ENCODE measurements around the gene CROCC2. TPM values are rescaled to one million over a fixed set of nuclear protein-coding genes. Genes with fewer than 3 reads are reported as not detected.

CROCC2 gene
- total RNA-seq, 1 experiment from 2014 or later: not detected

GRCh38 chr2:240932724-240933047, 26.6 kb downstream of the CROCC2 start:
- RAD21 ChIA-PET (ENCODE audit: low non-redundant PET in 1 of 2, low total read pairs in 2 of 2, uncharacterized antibody in 2 of 2, unreplicated experiment in 2 of 2): no interaction called here
- intact Hi-C loops (cut with micrococcal nuclease): no loop called here

DNA sequence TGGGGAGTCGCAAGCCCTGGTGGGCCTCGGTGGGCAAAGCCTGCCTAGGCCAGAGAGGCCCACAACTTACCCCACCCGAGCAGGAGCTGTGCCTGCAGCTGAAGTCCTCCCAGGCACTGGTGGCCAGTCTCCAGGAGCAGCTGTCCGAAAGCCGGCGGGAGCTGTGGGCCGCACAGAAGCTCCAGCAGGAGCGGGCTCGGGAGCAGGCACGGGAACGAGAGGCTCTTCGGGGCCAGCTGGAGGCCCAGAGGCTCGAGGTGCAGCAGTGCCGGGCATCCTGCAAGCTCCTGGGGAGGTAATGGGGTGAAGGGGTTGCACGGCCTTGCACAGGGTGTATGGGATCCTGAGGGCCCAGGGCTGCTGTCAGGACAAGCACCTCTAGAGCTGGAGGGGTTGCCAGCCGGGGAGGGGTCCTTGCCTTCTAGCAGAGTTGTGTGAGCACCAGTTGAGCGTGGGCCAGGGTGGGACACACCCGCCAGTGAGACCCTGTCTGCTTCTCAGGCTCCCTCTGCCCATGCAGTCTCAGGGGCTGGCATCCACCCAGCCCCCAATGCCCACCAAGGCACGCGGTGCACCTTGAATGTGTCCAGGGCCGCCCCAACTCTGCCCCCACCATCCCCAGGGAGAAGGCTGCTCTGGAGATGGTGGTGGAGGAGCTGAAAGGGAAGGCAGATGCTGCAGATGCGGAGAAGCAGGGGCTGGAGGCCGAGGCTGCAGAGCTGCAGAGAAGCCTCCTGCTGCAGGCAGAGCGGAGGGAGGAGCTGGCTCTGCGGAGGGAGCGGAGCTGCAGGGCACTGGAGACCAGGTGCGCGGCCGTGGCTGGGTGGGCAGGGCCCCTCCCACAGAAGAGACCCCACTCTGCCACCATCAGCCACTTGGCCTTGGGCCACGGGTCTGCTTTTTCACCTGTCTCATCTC, 27.2 kb downstream of the CROCC2 start:
- Histone ChIP-seq H3K79me2 (ENCODE audit: insufficient read depth, low read length) (no peaks in the 10 kb centered on the region), H3K9ac (ENCODE audit: low read length) (no peak overlapping the region), H3K36me3 (ENCODE audit: control insufficient read depth in 1 of 2, insufficient read depth in 2 of 2, low read length in 2 of 2) (no peaks in the 10 kb centered on the region), H2AFZ (ENCODE audit: low read depth, low read length, poor library complexity, severe bottlenecking) (no peak overlapping the region), H3K4me3 (replicated peaks in 1 of 2; ENCODE audit: low read depth in 1 of 2, low read length in 2 of 2) (no peak overlapping the region), H3K27me3 (ENCODE audit: insufficient read depth, low read length) (no peaks in the 10 kb centered on the region), H4K20me1 (ENCODE audit: insufficient read depth) (no peaks in the 10 kb centered on the region), H3K4me1 (ENCODE audit: control insufficient read depth in 1 of 2, insufficient read depth in 2 of 2, low read length in 2 of 2) (no peaks in the 10 kb centered on the region), H3K4me2 (ENCODE audit: low read length) (no peak overlapping the region), H3K9me3 (ENCODE audit: control insufficient read depth in 1 of 2, insufficient read depth in 1 of 2, low read depth in 1 of 2, low read length in 2 of 2) (peaks cover 0 to 8% of the 10 kb centered on the region in 2 experiments; a peak in 1 of 4 replicates), H3K9me2 (ENCODE audit: insufficient read depth) (no peaks in the 10 kb centered on the region), H3K27ac (ENCODE audit: low read depth, low read length) (no peak overlapping the region)
- RAD21 ChIA-PET (ENCODE audit: low non-redundant PET in 1 of 2, low total read pairs in 2 of 2, uncharacterized antibody in 2 of 2, unreplicated experiment in 2 of 2): no interaction called here
- ATAC-seq (no peak), DNase-seq (ENCODE audit: low read depth, low spot score) (no peak)
- BruUV-seq (replicated peaks): no TSS peak
- intact Hi-C loops (cut with micrococcal nuclease): no loop called here
- no peak for TF ChIP-seq ZNF274 (IDR thresholded peaks at IDR 0.05; ENCODE audit: low read depth, low read length)
- TF ChIP-seq, protein P1, sequence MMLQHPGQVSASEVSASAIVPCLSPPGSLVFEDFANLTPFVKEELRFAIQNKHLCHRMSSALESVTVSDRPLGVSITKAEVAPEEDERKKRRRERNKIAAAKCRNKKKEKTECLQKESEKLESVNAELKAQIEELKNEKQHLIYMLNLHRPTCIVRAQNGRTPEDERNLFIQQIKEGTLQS (IDR thresholded peaks at IDR 0.05): no peak
- TF ChIP-seq MAX (IDR thresholded peaks at IDR 0.05): no peak
- TF ChIP-seq CBX3 (IDR thresholded peaks at IDR 0.05; ENCODE audit: low read depth): no peak
- CTCF ChIA-PET: no interaction called here
- POLR2A ChIA-PET: no interaction called here

More at GRCh38 chr2:240932724-240933047, 26.6 kb downstream of the CROCC2 start:
- no TSS peak for BruUV-seq (replicated peaks)
- H3K9ac ChIP-seq (ENCODE audit: low read length): no peak overlapping the region
- no peaks in the 10 kb centered on the region for H3K4me1 ChIP-seq (ENCODE audit: control insufficient read depth in 1 of 2, insufficient read depth in 2 of 2, low read length in 2 of 2)
- no peaks in the 10 kb centered on the region for H3K27me3 ChIP-seq (ENCODE audit: insufficient read depth, low read length)
- no peak overlapping the region for H3K4me3 ChIP-seq (replicated peaks in 1 of 2; ENCODE audit: low read depth in 1 of 2, low read length in 2 of 2)
- DNase-seq (ENCODE audit: low read depth, low spot score) (no peak), ATAC-seq (no peak)
- peaks cover 0 to 2% of the 10 kb centered on the region in 2 experiments; a peak in 1 of 4 replicates for H3K9me3 ChIP-seq (ENCODE audit: control insufficient read depth in 1 of 2, insufficient read depth in 1 of 2, low read depth in 1 of 2, low read length in 2 of 2)
- H2AFZ ChIP-seq (ENCODE audit: low read depth, low read length, poor library complexity, severe bottlenecking): no peak overlapping the region
- no peaks in the 10 kb centered on the region for H3K36me3 ChIP-seq (ENCODE audit: control insufficient read depth in 1 of 2, insufficient read depth in 2 of 2, low read length in 2 of 2)
- H4K20me1 ChIP-seq (ENCODE audit: insufficient read depth): no peaks in the 10 kb centered on the region
- CTCF ChIA-PET: no interaction called here
- TF ChIP-seq, protein P2, sequence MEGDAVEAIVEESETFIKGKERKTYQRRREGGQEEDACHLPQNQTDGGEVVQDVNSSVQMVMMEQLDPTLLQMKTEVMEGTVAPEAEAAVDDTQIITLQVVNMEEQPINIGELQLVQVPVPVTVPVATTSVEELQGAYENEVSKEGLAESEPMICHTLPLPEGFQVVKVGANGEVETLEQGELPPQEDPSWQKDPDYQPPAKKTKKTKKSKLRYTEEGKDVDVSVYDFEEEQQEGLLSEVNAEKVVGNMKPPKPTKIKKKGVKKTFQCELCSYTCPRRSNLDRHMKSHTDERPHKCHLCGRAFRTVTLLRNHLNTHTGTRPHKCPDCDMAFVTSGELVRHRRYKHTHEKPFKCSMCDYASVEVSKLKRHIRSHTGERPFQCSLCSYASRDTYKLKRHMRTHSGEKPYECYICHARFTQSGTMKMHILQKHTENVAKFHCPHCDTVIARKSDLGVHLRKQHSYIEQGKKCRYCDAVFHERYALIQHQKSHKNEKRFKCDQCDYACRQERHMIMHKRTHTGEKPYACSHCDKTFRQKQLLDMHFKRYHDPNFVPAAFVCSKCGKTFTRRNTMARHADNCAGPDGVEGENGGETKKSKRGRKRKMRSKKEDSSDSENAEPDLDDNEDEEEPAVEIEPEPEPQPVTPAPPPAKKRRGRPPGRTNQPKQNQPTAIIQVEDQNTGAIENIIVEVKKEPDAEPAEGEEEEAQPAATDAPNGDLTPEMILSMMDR (IDR thresholded peaks at IDR 0.05 in 2 of 3, conservative IDR thresholded peaks at IDR 0.05 in 1 of 3; ENCODE audit: borderline replicate concordance in 1 of 3, insufficient read depth in 1 of 3, low read depth in 2 of 3, low read length in 2 of 3): no peak
- TF ChIP-seq JUND (IDR thresholded peaks at IDR 0.05): no peak
- no peak for TF ChIP-seq RAD21 (IDR thresholded peaks at IDR 0.05; ENCODE audit: low read depth)
- no peak for TF ChIP-seq ZFX (IDR thresholded peaks at IDR 0.05)
- TF ChIP-seq CBX3 (IDR thresholded peaks at IDR 0.05; ENCODE audit: low read depth): no peak
- H3K4me2 ChIP-seq (ENCODE audit: low read length): no peak overlapping the region
- POLR2A ChIA-PET: no interaction called here
- no peaks in the 10 kb centered on the region for H3K79me2 ChIP-seq (ENCODE audit: insufficient read depth, low read length)
- H3K27ac ChIP-seq (ENCODE audit: low read depth, low read length): no peak overlapping the region
- H3K9me2 ChIP-seq (ENCODE audit: insufficient read depth): no peaks in the 10 kb centered on the region
